GM19467 (cell line): ENCODE measurements around the gene CD8B2.
"Not testable (repeated sequence)": the region's sequence is repeated elsewhere in the genome, so short reads cannot be mapped to it uniquely, and the experiment has no call there.

ENCODE experiments used
- ATAC-seq: cut with Tn5 transposase; IDR thresholded peaks from one replicate; pipeline ENCODE4 v1.9.1; 2021; ENCODE audit warnings: mild to moderate bottlenecking, moderate library complexity; ENCODE audit not compliant: unreplicated experiment

CD8B2 gene

DNA sequence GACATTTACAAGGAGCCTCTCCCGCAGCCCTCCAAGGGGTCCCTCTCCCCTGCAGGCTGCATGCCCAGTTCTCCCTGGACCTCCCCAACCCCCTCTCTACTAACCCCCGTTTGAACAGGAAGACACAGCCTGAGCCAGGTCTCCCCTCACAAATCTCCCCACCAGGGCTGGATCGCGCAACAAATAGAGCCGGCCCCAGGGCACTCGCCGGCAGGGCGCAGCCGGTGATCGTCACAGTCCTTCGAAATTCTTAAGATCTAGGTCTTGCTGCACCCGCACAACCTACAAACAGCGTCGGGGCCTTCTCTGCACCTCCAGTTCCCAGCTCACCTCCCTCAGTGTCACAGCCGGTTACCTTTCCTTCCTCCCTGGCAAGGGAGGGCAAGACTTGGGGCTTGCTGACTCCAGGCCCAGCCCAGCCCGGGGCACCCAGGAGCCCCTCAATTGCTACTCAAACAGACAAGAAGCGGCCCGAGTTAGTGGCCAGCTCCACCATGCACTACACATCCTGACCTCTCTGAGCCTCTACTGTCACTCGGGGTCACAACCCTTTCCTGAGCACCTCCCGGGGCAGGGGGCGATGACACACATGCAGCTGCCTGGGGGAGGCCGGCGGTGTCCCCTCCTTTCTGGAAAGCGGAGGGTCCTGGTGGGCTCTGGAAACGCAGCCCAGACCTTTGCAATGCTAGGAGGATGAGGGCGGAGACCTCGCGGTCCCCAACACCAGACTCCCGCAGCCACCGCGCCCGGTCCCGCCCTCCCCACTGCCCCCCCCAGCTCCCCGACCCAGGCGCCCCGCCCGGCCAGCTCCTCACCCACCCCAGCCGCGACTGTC, at the start of gene CD8B2:
CD8B2 (plus strand) TSS at position 814 of the 835 bp plus-strand sequence. CDS start 63 bp downstream, outside the sequence.
- ATAC-seq: not testable (repeated sequence)

DNA sequence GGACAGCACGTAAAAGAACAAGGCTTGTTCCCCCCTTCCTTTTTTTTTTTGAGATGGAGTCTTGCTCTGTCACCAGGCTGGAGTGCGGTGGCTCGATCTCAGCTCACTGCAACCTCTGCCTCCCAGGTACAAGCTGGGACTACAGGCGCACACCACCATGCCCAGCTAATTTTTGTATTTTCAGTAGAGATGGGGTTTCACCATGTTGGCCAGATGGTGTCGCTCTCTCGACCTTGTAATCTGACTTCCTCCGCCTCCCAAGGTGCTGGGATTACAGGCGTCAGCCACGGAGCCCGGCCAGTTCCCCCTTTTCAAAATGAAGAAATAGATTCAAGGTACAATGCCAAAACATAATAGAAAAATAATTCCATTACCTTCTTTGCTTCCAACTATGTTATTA, 25.3 kb upstream of the CD8B2 start:
- not testable (repeated sequence) for ATAC-seq

DNA sequence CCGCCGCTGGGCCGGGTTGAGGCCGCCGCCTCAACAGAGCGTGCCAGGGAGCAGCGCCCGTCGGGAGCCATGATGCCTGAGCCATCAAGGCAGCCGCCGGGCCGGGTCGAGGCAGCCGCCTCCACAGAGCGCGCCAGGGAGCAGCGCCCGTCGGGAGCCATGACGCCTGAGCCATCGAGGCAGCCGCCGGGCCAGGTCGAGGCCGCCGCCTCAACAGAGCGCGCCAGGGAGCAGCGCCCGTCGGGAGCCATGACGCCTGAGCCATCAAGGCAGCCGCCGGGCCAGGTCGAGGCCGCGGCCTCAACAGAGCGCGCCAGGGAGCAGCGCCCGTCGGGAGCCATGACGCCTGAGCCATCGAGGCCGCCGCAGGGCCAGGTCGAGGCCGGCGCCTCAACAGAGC, 19.6 kb upstream of the CD8B2 start:
- not testable (repeated sequence) for ATAC-seq

DNA sequence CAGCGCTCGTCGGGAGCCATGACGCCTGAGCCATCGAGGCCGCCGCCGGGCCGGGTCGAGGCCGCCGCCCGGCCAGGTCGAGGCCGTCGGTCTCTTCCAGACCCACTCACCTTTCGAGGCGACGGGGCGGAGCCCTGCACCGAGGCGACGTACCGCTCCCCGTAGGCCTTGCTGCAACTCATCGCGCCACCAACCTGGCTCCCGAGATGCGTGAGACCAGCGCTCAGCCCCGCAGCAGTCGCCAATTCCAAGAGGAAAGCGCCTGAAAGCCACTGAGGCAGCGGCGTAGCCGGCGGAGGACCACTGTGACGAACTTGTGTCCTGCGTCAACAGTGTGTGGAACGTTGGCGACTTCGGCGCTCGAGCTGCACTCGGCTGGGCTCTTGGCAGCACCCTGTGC, 19.1 kb upstream of the CD8B2 start, which contains the start of gene RGPD3:
RGPD3 (minus strand) TSS at position 307 of the 400 bp plus-strand sequence; CDS start at position 182, 125 bp downstream.
- ATAC-seq: not testable (repeated sequence)

DNA sequence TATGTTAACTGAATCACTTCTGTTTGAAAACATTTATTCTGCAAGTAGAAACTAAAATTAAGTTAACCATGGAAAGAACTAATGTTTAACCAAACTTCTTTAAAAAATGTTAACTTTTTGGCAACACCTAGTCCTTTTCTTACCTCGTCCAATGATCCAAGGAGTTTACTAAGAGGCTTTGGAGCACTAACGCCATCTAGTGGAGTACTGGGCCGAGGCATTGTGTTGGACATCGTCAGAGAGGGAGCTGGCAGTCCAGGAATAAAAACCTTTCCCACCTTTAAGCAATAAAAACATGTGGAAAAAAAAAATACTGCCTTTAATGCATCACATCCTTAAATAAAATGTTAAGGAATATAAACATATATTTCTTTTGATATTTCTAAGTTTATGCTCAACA, 16.5 kb upstream of the CD8B2 start:
- not testable (repeated sequence) for ATAC-seq

DNA sequence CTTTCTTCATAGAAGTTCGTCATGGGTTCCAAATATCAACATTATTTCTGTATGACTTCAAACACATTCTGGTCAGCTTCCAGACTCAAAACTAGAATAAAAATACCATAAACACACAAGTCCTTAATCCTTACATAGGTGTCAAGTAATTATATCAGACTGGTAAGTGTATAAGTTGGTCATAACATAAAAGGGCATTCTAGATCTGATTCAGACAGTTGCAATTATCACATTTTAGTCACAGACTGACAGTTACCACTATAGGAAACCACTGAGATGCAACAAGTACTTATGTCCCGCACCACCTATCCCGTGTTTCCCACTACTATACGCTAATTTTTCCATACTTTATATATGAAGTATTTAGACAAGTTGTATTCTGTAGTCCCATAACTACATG, 9.5 kb upstream of the CD8B2 start:
- not testable (repeated sequence) for ATAC-seq

DNA sequence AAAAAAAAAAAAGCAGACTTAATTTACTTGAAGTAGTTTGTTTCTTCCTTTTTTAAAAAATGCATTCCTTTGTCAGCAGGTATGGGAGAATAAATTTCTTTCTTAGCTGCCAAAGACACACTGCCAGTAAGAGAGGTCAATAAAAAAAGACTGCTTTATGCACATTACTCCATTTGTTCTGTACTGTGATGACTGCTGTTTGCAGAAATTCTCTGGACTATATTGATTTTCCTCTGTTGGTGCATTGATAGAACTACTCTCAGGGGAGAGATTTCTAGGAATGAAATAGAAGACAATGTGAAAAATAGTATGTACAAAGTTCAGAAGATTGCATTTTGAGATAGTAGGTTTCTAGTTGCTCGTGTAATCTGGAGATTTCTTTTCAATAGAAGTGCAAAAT, 7.6 kb upstream of the CD8B2 start:
- not testable (repeated sequence) for ATAC-seq

DNA sequence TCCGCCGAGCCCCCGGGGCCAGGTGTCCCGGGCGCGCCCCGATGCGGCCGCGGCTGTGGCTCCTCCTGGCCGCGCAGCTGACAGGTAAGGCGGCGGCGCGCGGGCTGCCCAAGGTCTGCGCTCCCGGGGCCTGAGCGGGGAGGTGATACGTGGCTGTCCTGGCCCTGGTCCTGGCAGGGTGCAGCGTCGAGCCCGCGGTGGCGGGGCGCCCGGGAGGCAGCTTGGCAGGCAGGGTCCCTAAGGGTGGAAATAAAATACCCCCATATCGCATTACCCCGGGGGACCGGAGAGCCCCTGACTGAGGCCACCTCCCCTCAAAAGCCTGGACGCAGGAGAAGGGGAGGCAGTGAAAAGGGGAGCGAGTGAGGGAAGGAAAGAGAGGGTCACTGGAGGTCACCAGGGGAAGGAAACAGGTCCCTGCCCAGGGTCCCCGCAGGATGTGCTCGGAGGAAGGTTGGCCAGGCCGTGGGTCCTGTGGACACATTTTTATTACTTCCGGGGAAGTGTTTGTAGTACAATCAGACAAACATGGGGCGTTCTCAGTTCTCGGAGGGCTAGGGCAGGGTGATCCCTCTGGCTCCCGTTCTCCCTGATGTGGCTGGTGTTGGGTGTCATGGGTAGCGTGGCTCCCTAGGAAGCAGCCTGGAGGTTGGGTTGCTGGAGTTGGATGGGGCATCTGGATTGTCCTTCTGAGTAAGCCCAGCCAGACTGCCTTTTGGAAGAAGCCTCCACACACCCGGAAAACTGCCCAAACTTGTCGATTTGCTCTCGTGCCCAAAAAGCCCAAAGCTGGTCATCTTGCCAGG, 425 bp downstream of the CD8B2 start:
- not testable (repeated sequence) for ATAC-seq

DNA sequence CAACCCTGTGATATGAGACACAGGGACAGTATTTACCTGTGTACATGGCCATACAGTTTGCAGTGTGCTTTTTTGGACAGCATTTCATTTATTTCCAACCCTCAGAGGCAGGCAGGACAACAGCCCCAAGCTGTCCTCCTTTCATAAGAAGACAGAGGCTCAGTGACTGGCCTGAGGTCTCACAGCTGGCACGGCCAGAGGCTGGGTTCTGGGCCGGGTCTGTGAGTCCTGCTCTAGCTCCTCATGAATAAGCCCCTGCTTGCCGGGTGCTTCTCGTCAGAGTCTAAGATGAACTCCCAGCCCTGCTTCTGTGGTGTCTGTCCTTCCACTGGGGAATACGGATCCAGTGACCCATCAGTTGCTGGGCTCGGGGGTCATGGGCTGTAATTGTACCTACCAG, 2.5 kb downstream of the CD8B2 start:
- ATAC-seq: not testable (repeated sequence)

DNA sequence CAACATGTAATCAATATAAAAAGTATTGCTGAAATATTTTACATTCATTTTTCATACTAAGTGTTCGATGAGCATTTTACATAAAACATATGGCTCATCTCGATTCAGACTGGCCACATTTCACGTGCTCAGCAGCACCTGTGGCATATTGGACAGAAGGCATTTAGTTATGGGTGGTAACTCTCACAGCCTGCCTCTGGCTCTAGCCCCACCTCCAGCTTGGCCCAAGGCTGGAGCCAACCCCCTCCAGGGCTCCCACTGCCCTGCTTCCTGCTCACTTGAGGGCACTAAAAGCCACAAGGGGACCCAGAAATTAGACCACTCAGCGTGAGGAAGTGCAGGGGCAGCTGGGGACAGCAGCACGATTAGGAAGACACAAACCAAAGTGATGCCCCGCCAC, 5.2 kb downstream of the CD8B2 start:
- not testable (repeated sequence) for ATAC-seq

DNA sequence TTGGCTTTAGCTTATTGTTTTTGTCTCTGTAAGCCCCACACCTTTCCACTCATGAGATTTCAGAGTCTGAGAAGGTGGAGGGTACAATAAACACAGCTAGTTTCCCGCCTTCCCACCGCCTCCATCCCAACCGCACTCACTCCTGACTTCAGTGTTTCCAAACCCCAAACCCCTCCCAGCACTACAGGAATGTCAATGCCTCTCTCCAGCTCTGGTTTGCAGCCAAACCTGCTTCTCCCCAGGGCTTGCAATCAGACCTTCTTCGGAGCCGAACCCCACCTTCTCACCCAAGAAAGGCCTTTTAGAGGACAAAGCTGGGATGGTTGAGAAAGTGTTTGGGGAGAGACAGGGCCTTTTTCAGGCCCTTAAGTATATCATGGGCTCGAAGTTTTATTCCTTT, 5.7 kb downstream of the CD8B2 start:
- not testable (repeated sequence) for ATAC-seq

DNA sequence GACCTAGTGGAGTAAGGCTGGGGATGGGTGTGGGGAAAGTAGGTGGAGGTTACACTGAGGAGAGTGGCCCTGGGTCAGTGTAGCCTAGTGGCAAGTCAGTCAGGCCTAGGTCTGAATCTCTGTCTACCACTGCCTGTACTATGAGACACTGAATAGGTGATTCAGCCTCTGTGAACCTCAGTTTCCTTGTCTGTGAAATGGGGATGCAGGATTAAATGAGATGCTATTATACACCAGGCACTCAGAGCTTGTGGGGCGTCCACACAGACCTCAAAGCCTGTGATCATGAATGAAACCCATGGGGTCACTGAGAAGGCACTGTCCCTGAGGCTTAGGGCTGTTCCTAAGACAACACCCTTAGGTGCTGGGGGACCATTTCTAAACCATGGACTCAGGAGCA, 11.4 kb downstream of the CD8B2 start:
- not testable (repeated sequence) for ATAC-seq

DNA sequence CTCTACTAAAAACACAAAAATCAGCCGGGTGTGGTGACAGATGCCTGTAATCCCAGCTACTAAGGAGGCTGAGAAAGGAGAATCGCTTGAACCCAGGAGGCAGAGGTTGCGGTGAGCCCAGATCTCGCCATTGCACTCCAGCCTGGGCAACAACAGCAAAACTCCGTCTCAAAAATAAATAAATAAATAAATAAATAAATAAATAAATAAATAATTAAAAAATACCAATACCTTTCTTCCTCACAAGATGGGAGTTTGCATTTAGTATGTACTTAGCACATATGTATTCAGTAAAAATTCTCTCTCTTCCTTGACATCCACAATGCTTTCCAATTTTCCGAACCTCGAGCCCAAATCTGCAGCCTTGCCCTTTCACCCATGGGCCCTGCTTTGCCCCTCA, 13.2 kb downstream of the CD8B2 start:
- ATAC-seq: not testable (repeated sequence)

DNA sequence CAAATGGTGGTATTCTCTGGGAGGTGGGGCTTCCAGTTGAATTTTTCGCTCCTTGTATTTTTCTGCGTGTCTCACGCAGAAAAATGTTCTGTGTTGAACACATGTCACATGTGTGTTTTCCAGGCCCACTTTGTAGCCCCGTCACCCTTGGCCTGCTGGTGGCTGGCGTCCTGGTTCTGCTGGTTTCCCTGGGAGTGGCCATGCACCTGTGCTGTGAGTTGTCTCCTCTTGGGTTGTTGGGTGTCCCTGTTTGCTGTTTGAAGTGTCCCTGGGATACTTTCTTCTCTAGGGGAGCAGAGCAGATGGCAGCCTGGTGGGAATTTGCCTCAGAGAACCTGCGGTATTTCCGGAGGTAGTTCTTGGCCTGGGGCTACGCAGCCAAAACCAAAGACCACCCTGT, 15.2 kb downstream of the CD8B2 start:
- ATAC-seq: not testable (repeated sequence)

DNA sequence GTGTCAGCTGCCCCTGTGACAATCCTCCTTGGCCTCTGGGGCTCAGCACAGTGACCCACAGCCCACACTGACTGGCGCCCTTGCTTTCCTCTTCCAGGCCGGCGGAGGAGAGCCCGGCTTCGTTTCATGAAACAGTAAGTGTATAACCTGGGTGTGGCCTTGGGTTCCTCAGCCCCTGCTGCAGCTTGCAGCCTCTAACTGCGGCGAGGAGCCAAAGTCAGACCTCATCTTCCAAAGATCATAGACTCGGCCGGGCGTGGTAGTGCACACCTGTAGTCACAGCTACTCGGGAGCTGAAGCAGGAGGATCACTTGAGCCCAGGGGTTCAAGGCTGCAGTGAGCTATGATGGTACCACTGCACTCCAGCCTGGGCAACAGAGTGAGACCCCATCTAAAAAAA, 17.0 kb downstream of the CD8B2 start:
- ATAC-seq: not testable (repeated sequence)

DNA sequence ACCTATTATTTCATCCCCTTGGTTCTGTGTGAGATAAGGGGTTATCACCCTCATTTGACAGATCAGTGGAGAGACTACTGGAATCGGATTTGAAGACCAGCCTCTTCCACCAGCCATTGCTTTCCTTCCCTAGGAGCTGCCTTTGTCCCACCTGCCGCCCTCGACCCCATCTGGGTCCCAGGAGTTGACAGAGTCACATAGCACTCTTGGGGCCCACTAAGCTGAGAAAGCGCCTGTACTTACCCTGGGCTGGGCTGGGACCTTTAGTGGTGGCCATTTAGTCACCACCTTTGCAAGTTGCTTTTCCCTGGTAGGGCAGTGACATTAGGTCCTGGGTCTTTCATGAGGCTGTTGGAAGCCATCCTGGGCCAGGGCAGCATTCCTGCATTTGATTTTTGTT, 17.6 kb downstream of the CD8B2 start:
- ATAC-seq: not testable (repeated sequence)

DNA sequence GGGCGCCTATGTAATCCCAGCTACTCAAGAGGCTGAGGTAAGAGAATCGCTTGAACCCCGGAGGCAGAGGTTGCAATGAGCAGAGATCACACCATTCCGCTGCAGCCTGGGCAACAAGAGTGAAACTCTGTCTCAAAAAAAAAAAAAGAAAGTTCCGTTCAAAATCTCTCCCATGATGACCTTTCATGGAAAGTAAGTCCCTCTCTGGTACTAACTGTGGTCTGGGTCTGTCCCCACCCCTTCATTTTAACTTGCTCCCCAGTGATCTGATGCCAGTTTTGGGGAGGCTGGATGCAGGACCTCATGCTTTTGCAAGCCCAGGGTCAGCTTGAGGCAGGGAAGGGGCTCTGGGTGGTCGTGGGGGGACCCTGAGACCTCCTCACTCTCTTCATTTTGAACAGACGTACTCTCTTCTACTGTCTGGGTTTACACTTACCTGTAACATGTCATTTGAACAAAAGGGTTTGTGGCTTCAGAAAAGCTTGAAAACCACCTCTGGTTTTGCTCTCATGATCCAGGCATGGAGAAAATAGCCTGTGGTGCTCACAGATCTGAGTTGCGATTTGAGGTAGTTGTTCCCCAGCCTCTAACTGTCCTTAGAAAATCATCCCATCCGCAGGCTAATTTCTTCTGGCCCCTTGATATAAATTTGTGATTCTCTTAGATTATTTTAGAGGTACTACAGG, 19.0 kb downstream of the CD8B2 start:
- ATAC-seq: not testable (repeated sequence)

DNA sequence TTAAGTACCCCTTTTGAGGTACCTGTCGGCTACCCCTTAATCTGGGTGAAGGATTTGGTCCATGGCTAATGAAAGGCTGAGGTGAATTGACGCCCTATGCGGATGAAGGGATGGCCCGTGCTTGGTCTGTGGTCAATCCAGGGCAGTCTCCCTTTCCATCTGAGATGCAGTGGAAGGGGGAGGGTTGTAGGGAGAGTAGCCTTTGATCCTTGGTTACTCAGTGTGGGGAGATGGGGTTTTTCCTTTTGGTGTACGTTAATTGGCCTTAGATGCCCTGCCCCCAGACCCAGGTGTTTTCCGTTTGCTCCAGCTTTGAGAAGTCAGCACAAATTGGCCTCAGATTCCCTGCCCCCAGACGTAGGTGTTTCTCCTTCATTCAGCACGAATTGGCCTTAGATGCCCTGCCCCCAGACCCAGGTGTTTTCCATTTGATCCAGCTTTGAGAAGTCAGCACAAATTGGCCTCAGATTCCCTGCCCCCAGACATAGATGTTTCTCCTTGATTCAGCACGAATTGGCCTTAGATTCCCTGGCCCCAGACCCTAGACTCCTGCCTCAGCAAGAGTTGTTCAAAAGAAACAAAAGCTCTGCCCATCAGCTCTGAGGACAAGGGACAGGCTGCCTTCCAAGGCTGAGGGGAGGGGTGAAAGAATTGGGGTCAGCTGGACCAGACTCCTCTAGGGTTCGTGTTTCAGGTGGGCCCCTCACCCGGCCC, 21.7 kb downstream of the CD8B2 start:
- not testable (repeated sequence) for ATAC-seq

DNA sequence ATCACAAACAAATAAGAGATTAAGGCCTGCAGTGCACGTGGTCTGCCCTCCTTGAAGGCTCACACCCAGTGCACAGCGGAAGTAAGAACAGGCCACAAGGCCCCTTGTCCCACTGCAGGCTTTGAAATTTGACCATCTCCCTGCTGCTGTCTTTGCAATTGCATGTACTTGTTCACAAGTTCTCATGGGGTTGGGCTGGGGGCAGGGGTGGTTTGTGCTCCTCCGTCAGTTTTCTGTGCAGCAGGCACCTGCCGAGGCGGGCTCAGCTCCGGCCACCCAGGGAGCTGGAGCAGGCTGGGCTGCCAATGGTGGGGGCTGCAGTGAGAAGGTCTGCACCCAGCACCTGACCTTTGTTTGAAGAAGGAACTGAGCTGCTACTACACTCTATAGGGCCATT, 22.2 kb downstream of the CD8B2 start:
- not testable (repeated sequence) for ATAC-seq

DNA sequence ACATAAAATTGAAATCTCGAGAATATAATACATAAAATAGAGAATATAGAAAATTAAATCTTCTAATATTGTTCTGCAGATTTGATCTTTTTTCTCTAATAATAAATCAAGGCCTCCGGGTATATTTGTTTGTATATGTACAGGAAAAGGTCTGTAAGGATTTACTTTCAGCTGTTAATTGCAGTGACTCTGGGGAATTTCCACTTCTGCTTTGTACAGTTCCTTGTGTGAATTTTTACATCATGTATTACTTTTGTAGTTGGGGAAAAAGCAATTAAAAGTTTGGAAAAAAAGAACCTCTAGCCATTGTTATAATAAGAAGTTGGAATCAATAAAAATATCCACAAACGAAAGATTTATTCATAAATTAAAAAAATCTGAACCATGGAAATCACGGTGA, 23.6 kb downstream of the CD8B2 start:
- not testable (repeated sequence) for ATAC-seq
